ENCODE data around the gene PREX1.
"Not testable (repeated sequence)": the region's sequence is repeated elsewhere in the genome, so short reads cannot be mapped to it uniquely, and the experiment has no call there.

PREX1 gene

DNA sequence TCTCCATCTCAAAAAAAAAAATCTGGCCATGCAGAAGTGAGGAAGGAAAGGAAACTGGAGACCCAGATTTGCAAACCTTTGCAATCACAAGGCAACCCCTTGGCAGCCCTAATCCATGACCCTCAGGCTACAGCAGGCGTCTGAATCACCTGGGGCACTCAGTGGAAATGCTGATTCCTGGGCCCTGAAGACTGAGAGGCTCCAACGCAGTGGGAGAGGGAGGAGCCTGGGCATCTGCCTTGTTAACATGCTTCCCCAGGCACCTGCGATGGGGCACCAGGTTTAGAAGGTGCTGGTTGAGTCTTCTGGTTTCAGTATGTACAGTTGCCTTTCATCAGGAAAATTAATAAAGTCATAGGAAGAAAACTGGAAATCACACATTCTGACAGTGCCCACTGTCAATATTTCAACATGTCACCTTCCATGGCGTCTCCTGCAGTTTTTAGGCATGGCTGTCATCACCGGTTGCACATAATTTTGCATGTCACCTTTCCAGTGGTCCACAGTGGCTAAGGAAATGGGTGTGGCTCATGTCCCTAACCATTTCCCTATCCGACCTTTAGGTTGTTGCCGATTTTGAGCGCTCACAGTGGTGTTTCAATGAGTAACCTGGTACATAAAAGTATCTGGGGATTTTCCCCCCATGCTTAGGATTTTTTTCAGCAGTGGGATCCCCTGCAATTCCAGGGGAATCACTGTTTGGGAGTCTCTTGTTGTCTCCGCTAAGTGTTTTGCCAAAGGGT is 56.9 kb downstream of the PREX1 start:
- no peak for DNase-seq

DNA sequence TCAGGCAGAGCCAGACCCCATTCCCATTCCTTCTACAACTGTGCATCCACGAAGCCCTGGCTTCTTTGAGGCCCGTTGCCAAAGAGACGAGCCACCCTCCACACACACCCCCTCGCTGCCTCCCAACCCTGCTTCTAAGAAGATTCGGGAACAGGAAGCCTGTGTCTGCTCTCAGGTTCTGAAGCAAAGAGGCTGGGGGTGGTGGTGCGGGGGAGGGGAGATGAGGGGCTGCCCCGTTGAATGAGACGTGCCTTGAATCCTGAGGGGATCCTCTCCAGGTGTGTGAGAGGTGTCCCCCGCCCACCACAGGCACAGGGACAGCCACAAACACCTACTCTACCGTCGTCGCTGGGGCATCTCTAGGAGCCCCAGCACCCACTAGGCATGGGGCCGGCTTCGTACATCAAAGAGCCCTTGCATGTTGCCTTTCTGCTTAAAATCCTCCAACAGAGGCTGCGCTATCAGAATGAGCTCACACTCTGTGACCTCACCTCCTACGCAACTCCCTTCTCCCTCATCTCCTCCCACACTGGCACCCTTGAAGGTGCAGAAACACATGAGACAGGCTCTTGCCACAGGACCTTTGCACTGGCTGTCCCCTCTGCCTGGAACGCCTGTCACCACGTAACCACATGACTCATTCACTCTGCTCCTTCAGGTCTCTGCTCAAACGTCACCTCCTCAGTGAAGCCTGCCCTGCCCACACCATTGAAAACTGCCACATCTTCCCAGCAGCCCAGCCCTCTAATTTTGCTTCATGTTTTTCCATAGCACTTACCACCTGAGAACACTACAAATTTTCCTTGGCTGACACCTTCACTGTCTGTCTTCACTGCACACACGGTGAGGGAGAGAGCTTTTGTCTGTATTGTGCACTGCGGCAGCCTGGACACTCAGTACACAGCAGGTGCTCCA is 58.5 kb downstream of the PREX1 start:
- DNase-seq: no peak

DNA sequence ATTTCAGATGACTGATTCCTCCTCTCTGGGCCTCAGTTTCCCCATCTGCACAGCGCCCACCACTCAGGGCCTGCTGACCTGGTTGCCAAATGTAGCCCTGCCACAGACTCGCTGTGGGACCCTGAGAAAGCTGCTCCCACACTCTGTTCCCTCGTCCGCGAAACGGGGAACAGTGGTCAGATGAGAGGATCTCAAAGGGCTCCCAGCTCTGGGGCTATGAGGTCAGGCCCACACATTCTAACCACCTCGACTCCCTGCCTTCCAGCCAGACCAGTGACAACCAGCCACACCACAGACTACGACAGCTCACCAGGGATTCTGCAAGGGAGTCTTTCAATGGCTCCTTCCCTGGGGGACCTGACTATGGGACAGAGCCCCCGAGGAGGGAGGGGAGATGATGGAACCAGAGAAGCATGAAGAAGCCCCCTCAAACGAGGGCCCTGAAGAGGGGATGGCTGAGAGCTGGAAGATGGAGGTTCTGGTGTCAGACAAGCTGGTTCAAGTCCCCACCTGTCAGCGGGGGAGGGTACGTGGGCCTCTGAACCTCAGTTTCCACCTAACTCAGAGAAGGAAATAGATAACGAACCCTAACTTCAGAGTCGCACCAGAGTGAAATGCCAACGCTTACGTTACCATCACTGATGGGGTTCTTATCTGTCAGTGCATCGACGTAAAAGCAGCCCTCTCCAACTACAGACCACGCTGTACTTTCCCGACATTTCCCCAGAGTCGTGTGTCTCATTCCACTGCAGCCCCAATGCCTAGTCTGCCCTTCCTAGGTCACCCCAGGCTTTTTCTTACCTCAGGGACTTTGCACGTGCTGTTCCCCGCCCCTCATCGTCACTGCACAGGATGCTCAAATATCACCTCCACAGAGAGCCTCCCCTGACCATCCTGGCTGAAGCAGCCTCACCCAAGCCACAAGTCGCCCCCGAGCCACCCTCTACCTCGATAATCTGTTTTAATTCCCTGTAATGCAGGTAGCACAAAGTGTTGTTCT is 60.5 kb downstream of the PREX1 start:
- DNase-seq: no peak

DNA sequence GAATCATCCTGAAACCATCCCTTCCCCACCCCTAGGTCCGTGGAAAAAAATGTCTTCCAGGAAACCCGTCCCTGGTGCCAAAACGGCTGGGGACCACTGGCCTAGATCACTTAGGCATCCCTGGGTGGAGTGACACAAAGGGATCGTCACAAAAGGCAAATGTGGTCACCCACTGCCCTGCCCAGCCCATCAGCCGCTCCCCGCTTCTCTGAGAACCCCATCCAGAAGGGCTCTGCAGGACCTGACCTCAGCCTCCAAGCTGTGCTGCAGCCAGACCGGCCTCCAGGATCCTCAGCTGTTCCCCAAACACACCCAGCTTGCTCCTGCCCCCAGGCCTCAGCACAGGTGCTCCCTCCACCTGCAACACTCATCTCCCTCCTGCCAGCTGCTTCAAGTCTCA is 61.6 kb downstream of the PREX1 start:
- DNase-seq: no peak

GRCh38 chr20:48765359-48765758 is 62.4 kb downstream of the PREX1 start:
- no peak for DNase-seq

DNA sequence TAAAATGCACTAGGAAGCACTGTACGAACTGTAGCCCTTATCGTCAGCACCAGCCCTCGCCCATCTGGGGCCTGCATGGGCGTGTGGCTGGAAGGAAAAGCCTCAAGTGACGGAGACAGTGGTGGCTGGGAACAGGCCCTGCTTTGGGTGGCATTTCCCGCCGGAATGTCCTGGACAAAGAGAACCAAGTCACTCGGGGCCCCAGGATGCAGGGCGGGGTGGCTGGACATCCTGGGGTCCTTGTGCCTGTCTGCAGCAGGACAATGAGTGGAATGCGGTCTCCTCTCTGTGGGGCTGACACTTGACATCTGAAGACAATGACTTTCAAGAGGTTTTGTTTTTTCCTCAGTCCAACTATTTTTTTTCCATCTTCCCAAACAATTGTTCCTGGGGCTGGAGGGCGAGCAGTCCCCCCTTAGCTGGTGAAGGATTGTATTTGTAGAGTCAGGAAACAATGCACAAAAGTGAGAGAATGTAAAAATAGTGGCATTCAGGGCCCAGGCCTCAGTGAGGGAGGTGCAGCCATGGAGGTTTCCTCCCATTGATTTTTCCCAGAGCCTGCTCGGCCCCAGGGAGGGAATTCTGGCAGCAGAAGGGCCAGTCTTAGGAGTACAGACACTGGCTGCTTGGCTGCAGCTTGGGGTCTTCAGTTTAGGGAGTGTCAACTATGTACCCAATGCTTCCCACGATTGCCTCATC is 64.4 kb downstream of the PREX1 start:
- no peak for DNase-seq

DNA sequence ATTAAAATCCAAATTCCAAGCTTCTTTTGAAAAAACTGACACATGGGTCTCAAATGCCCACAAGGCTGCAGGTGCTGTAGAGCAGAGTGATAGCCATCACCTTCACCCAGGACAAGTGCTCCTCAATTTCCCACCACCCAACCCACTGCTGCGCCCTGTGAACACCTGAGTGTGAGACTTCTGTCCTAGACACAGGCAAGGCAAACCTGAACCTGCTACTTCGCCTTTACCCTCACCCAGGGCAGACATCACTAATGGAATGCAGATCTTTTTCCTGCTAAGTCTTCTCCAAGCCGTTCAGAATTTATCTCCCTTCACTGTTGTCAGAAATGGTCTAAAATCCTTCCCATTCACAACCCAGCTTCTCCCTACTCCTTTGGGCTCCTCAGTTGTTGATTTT is 65.9 kb downstream of the PREX1 start:
- no peak for DNase-seq

DNA sequence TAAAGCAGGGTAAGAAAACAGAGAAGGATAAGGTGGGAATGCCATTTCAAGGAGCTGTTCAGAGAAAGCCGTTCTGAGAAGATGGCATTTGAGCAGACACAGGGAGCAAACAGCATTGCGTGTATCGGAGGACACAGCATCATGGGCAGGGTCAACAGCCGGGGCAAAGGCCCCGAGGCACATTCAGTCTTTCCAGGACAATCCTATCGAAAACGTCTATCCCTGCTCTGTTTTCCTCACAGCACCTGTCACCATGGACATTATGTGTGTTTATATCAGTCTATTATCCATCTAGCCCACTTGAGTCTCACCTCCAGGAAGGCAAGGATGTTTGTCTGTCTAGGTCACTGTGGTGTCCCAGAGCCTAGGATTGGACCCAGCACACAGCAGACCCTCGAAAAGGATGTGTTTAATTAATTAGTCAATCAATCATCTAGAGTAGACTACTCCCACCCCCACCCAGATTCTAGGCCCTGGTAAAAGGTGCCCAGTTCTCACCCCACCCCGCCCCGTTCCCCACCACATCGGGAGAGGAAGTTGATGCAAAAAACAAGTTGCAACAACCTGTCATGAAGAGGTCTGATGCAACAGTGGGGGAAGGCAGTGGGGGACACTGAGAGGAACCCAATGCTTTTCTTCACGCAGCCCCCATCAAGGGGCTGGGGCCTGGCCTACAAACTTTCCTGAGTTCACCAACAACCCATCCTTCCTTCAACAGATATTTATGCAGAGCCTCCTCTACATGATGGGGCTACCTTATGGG is 66.6 kb downstream of the PREX1 start:
- DNase-seq: no peak

DNA sequence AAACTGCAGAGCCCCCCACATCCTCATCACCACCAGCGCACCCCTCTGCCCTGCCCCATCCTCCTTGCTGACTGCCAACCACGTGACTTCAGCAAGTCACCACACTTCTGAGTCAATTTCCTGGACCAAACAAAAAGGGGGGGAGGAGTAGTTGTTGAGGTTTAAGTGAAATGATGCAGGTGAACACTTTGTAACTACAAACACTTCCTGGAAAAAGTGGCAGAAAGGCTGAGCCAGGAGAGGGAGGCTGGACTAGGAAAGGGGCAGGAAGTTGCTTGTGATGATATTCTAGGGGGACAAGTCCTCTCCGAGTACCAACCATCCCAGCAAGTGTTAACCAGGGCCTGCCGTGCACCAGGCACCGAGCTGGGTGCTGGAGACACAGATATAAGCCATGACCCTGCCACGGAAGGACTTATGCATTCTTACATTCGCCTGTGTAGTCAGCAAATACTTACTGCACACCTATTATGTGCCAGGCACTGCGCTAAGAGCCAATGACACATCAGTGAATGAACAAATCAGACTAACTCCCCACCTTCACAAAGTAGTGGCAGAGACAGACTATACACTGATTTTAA is 67.3 kb downstream of the PREX1 start:
- no peak for DNase-seq

GRCh38 chr20:48759631-48760245 is 68.1 kb downstream of the PREX1 start:
- DNase-seq: peak; percentile 51

GRCh38 chr20:48758206-48758820 is 69.5 kb downstream of the PREX1 start:
- DNase-seq: no peak

DNA sequence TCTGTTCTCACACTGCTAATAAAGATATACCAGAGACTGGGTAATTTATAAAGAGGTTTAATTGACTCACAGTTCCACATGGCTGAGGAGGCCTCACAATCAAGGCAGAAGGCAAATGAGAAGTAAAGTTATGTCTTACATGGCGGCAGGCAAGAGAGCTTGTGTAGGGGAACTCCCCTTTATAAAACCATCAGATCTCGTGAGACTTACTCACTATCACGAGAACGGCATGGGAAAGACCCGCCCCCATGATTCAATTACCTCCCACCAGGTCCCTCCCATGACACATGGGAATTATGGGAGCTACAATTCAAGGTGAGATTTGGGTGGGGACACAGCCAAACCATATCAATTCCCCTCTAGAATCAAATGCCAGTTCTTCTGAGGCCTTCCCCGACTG is 71.0 kb downstream of the PREX1 start:
- not testable (repeated sequence) for DNase-seq

GRCh38 chr20:48754292-48754691 is 73.5 kb downstream of the PREX1 start:
- no peak for DNase-seq

DNA sequence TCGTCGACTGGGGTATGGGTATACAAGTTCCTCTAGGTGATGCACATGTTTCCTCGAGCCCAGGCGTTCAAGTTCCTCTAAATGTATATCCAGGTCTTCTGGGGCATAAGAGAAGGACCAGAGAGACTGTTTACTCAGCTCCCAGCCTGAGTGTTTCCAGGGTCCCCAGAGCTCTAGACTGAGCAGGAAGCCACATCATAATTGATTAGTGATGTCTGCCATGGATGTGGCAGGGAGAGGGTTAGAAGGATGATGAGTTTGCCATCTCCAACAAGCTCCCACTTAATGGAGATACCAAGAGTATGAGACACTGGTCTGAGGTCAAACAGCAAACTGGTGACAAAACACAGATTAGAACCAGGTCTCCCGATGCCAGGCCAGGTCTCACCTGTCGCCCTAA is 74.8 kb downstream of the PREX1 start:
- no peak for DNase-seq

DNA sequence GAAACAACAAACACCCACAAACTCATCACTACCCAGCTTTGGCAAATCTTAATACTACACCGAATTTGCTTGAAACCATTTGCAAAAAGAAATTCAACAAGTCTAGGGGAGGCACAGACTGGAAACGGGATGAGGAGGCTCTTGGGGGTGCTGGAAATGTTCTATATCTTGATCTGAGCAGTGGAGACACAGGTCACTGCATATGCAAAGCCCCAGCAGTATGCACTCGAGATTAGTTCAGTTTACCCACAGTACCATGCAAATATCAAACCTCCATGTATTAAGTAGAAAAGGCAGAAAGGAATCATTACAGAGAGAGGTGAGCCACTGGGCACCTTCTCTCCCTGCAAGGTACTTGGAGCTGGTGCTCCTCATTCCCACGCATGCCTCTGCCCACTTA is 75.9 kb downstream of the PREX1 start:
- no peak for DNase-seq

DNA sequence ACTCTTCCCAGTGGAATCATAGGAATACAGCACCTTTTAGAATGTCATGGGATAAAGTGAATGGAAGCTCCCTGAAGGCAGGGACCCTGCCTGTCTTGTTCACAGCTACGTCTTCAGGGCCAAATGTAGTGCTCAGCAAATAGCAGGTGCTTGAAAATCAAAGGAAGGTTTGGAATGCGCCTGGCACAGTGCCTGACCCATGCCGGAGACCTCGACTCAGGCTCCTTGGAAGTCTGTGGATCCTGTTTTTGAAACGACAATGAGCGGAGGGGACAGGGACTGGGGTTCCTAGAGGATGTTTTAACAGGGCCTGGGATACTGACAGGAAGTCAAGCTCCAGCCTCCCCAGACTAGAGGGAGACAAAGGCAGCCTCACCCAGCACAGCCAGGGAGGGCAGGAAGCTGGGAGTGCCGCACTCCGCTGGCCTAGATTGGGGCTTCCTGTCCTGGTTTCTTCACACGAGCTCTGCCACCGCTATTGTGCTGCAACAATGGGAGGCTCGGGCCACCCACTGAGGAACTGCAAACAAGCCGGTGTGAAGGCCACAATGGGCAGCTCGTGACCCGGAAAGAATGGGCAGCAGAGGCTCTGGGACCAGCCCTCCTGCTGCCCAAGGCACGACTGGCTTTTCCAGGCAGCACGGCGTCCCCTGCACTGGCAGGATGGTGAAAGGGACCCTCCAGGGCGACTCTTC is 76.7 kb downstream of the PREX1 start:
- no peak for DNase-seq

- no peak for DNase-seq
These were observed 77.4 kb downstream of the PREX1 start for GRCh38 chr20:48750376-48750775.

DNA sequence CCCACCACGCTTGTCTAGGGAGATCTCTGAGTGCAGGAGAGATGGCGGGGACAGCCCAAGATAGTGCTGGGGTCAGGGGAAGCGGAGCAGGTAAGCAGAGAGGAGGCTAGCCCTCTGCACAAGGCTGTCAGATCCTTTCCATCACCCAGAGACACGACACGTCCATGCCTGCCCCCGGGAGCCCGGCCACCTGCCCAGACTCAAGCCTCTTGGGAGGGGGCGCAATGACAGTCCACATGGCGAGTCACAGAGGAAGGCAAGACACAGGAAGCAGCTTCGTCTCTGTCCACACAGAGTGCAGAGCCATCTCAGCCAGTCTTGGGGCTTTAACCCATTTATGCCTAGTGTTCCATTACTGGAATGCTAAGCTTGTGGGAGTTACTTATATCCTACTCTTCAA is 78.4 kb downstream of the PREX1 start:
- no peak for DNase-seq

DNA sequence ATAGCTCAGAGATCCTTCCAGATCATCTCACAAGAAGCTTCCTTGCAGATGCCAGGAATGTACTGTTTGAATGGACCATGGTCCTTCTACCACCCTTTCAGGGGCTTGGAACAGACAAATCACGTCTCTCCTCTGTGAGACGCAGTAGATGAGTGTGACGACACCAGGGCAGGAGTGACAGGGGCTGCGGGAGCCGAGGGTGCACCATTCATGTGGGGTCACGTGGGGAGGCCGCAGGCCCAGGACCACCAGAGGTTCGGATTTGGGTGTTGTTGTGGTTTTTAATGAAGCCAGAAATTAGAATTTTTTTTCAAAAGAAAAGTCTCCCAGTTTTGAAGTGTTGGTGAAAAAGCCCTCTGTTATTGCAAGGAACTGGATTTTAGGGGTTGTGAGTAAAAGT is 79.2 kb downstream of the PREX1 start:
- no peak for DNase-seq
